GM12865 (cell line): ENCODE data around the gene DSCAM.

Experiments
- DNase-seq: peaks from one replicate; pipeline ENCODE4 v3.0.0; 2010; ENCODE audit warnings: low read depth
- H3K4me3 ChIP-seq: 2 replicates; pipeline ENCODE4 v1.5.1; 2011; ENCODE audit warnings: mild to moderate bottlenecking, low read depth, low read length, control low read depth
- CTCF ChIP-seq: IDR thresholded peaks from 2 replicates; pipeline ENCODE4 v1.5.1; 2011; ENCODE audit warnings: low read length, control low read depth, low read depth, inconsistent platforms; ENCODE audit not compliant: insufficient read depth; ENCODE audit errors: missing control alignments

DSCAM gene

GRCh38 chr21:40095477-40095876, 751.5 kb downstream of the DSCAM start:
- no peak overlapping the region for H3K4me3 ChIP-seq
- no peak for DNase-seq
- TF ChIP-seq CTCF = no peak

- no peak for DNase-seq
- H3K4me3 ChIP-seq = no peak overlapping the region
- TF ChIP-seq CTCF = no peak
These were observed 766.6 kb downstream of the DSCAM start for GRCh38 chr21:40080385-40080784.

- TF ChIP-seq CTCF = no peak
- no peak for DNase-seq
- no peak overlapping the region for H3K4me3 ChIP-seq
These were observed 772.2 kb downstream of the DSCAM start for GRCh38 chr21:40074710-40075109.

GRCh38 chr21:40074198-40074597, 772.8 kb downstream of the DSCAM start:
- DNase-seq = no peak
- H3K4me3 ChIP-seq = no peak overlapping the region
- no peak for TF ChIP-seq CTCF

GRCh38 chr21:40073642-40074041, 773.3 kb downstream of the DSCAM start:
- no peak for DNase-seq
- H3K4me3 ChIP-seq = no peak overlapping the region
- no peak for TF ChIP-seq CTCF

GRCh38 chr21:40070871-40071270, 776.1 kb downstream of the DSCAM start:
- no peak for TF ChIP-seq CTCF
- DNase-seq = no peak
- no peak overlapping the region for H3K4me3 ChIP-seq

- DNase-seq = no peak
- no peak overlapping the region for H3K4me3 ChIP-seq
- no peak for TF ChIP-seq CTCF
These were observed 779.2 kb downstream of the DSCAM start for GRCh38 chr21:40067751-40068150.
